Uterus (tissue), 2 donors: ENCODE measurements around the gene LRRC1.

Source experiments
- POLR2A ChIP-seq, 2 donors: fragments of 450-650 bp; IDR thresholded peaks; one replicate each; pipeline ENCODE4 v1.6.1; 2016; ENCODE audit warnings: antibody characterized with exemption in 2 of 2, mild to moderate bottlenecking in 1 of 2, moderate library complexity in 1 of 2
- TF ChIP-seq, protein P1 (sequence below), 4 experiments: fragments of 200-600 bp in 2 of 4; fragments of 450-650 bp in 2 of 4; sonication (generic) in 2 of 4; IDR thresholded peaks; one replicate each; pipeline ENCODE4 v1.5.1; 2016 to 2019; ENCODE audit warnings: antibody characterized with exemption in 4 of 4, mild to moderate bottlenecking in 2 of 4, moderate library complexity in 1 of 4

DNA sequence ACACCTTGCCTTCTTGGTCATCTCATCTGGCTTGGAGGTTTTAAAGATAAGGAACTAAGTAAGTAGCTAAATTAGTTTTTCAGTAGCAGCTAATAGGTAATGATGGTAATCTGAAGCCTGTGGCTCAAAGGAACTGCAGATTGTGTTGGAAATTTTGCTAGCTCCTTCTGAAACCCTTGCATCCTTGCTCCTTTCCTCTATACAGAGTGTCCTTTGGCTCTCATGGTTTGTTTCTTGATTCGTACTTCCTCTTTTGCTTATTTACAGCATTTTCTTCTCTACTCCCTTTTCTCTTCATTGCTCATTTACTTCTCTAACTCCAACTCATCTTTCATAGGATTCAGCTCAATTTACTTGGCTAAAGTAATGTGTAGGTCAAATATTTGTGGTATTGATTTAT lies 19.0 kb downstream of the LRRC1 start:
- no peak for TF ChIP-seq POLR2A (IDR thresholded peaks at IDR 0.05)
- TF ChIP-seq, protein P1, sequence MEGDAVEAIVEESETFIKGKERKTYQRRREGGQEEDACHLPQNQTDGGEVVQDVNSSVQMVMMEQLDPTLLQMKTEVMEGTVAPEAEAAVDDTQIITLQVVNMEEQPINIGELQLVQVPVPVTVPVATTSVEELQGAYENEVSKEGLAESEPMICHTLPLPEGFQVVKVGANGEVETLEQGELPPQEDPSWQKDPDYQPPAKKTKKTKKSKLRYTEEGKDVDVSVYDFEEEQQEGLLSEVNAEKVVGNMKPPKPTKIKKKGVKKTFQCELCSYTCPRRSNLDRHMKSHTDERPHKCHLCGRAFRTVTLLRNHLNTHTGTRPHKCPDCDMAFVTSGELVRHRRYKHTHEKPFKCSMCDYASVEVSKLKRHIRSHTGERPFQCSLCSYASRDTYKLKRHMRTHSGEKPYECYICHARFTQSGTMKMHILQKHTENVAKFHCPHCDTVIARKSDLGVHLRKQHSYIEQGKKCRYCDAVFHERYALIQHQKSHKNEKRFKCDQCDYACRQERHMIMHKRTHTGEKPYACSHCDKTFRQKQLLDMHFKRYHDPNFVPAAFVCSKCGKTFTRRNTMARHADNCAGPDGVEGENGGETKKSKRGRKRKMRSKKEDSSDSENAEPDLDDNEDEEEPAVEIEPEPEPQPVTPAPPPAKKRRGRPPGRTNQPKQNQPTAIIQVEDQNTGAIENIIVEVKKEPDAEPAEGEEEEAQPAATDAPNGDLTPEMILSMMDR (IDR thresholded peaks at IDR 0.05), result no peak
